HG02571 (cell line): ENCODE data around the gene CNEP1R1.
"Not testable (repeated sequence)": the region's sequence is repeated elsewhere in the genome, so short reads cannot be mapped to it uniquely, and the experiment has no call there.

Experiments
- ATAC-seq: cut with Tn5 transposase; IDR thresholded peaks from one replicate; pipeline ENCODE4 v1.9.1; 2021; ENCODE audit warnings: mild to moderate bottlenecking, moderate library complexity; ENCODE audit not compliant: unreplicated experiment

Gene CNEP1R1, protein sequence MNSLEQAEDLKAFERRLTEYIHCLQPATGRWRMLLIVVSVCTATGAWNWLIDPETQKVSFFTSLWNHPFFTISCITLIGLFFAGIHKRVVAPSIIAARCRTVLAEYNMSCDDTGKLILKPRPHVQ

DNA sequence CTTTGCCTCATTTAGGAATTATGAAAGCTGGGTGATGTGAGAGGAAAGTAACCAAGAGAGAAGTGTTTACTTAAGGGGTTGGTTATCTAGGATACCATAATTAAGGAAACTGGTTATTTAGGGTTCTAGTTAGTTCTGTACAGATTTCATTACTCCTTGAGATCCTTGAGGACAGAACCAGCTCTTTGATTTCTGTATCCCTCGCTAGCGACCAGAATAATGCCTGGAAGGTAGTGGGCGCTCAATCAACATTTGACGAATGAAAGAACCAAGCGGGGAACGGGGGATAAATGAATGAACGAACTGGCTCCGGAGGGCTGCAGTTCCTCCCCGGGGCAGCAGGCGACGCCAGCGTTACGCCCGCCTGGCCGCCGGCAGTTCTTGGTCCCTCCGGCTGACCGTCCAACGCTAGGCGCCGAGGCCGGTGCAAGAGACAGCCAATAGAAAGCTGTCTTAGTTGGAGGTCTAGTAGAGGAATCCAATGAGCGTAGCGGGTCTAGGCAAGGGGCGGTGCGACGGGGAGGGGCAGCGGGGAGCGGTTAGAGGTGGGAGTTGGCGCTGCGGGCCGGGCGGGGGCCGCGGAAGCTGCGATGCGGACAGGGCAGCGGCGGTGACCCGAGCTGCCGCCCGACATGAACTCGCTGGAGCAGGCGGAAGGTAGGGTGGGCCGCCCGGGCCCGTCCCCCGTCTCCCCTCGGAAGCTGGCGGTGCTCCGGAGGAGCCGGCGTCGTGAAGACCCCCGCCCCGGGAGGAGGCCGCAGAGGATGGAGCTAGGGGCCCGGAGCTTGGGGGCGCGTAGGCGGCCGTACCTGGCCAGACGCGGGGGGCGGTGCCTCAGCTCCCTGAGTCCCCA, at the start of gene CNEP1R1:
CNEP1R1 (plus strand) TSS at position 542 of the 853 bp plus-strand sequence; CDS start at position 633, 91 bp downstream.
- ATAC-seq: peak; percentile 100

DNA sequence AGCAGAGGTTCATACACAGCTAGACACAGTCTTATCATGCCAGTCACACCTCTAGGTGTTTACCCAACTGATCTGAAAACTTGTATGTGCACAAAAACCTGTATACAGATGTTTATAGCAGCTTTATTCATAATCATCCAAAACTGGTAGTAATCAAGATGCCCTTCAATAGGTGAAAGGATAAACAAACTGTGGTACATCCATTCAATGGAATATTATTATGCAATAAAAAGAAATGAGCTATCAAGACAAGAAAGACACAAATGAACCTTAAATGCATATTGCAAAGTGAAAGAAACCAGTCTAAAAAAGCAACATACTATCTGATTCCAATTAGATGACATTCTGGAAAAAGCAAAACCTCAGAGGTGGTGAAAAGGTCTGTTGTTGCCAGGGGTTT, 47.6 kb upstream of the CNEP1R1 start:
- ATAC-seq: no peak

DNA sequence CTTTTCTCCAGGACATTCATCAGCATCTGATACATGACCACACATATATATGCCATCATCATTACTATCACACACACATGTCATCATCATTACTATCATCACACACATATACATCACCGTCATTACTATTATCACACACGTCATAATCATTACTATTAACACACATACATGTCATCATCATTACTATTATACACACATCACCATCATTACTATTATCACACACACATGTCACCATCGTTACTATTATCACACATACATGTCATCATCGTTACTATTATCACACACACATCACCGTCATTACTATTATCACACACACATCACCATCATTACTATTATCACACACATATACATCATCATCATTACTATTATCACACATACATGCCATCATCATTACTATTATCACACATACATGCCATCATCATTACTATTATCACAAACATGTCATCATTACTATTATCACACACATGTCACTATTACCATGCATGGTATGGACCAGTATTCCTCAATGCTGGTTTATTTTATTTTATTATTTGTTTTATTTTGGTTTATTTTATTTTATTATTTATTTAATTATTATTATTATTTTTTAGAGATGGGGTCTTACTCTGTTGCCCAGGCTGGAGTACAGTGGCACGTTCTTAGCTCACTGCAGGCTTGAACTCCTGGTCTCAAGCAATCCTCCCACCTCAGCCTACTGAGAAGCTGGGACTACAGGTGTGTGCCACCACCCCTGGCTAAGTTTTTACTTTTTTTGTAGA, 46.3 kb upstream of the CNEP1R1 start:
- ATAC-seq: no peak

DNA sequence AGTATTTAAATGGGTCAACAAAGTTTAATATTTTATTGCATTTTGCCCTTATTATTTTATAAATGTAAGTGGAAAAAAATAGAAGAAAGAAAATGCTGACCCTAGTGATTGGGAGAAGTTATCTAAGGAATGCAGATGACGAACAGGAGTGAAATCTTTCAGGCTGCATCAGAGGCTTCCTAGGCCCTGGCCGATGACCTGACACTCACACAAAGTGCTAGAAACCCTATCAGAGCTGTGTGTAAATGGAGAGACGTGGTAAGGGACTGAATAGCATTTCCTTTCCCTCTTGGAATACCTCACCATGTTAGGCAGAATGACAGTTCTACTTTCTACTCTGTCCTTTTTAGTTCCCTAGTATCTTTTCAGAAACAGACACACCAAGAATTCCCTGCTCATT, 44.9 kb upstream of the CNEP1R1 start:
- ATAC-seq: no peak

DNA sequence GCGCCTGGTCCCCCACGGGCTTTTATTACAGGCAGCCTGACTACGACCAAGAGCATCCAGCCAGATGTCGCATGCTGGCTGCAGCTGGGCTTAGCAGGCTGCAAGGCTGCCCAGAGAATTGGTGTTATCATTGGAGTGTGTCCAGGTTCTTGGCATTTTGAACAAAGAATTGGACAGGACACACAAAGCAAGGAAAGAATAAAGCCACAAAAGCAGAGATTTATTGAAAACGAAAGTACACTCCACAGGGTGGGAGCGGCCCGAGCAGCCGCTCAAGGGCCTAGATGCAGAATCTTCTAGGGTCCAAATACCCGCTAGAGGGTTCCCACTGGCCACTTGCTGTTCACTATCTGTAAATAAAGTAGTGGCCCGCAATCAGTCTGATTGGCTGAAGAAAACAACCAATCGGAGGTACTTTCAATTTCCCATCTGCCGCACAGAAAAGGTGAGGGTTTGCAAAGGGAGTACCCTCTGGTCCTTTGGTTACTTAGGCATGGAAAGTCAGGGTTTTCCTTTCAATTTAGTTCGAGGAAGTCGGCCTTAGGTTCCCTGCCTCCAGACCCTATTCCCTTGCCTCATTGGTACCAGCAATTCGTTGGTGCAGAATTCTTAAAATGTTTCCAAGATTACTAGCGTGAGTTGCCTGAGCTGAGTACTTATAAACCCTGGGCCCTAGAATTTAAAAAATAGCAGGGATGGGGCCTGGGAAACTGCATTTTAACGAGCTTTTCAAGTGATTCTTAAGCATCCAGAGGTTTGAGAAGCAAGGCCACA, 38.5 kb upstream of the CNEP1R1 start:
- no peak for ATAC-seq

DNA sequence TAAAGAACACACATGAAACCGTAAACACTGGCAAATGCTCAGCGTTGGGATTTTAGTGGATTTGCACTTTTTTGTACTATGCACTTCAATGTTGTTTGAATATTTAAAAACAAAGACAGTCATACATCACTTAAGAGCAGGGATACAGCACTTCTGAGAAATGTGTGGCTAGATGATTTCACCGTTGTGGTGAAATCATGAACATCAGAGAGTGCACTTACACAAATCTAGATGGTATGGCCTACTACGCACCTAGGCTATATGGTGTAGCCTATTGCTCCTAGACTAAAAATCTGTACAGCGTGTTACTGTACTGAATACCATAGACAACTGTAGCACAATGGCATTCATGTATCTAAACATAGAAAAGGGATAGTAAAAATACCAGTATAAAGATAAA, 37.6 kb upstream of the CNEP1R1 start:
- ATAC-seq: no peak

DNA sequence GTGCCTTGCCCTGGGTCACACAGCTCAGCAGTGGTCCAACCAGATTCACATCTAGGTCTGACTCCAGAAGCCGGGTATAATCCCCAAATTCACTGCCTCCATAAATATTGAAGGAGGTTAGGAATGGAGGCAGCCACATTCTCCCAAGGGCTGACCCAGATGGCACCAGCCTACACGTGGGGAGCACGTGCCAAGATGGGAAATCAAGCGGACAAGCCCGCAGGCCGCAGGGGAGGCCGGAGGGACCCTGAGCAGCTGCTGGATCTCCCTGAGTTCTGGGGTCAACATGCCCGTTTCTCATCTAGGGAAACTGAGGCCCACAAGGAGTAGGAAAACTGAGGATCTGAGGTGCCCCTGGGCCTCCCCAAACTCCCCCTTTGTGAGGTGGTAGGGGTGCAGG, 32.2 kb upstream of the CNEP1R1 start:
- no peak for ATAC-seq

DNA sequence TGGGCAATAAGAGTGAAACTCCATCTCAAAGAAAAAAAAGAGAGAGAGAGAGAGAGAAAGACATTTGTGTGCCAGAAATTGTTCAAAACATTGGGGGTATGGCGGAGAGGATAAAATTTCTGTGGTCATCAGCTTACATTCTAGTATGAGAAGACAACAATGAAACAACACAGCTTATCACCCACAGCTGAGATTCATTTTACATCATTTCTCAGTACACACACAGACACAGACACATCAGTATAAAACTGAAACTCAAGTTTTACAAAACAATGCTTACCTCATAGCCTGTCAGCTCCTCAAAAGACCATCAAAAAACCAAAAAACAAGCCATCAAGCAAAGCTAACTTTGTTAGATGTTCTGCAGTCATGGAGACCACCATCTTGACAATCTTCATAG, 31.4 kb upstream of the CNEP1R1 start:
- ATAC-seq: no peak

DNA sequence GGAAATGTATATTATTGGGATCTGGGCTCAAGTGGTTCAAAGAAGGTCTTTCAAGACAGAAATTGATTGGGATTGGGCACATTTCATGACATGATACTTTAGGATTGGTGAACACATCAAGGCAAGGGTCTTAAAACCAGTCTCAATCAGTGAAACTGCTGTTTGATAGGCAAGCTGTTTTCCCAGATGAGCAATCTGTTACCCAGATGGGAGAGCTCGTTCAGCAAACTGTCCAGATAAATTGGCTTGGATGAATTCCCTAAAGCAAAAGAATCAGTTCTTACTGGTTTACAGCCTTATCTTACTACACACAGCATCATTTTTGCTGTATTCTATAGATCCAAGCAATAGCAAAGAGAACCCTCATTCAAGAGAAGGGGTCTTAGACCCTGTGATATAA, 31.0 kb upstream of the CNEP1R1 start:
- ATAC-seq: no peak

DNA sequence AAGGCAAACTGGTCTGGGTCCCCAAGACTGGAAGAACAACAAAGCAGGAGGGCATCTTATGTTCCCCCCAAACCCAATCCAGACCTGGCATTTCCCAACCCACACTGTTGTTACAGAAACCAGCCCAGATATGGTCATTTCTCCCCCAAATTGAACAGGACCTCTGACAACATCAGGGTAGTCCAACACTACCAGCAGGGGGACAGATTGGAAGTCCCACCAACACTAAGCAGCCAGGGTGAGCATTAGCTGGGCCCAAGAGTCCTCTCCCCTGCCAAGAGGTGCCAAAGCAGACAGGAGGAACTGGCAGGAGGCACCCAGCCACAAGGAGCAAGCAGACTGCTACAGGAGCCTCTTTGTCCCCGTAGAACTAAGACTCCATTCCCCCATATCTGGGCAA, 29.3 kb upstream of the CNEP1R1 start:
- ATAC-seq: no peak

DNA sequence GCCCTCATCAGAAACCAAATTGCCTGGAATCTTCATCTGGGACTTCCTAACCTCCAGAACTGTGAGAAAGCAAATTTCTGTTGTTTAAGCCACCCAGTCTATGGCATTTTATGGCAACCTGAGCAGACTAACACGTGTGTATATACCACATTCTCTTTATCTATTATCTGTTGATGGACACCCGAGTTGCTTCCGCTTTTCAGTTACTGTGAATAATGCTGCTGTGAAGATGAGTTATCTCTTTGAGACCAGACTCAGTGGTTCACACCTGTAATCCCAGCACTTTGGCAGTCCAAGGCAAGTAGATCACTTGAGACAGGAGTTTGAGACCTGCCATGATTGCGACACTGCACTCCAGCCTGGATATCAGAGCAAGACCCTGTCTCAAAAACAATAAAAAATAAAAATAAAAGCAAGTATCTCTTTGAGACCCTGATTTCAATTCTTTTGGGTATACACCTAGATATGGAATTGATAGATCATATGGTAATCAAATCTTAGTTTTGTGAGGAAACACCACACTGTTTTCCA, 27.2 kb upstream of the CNEP1R1 start:
- ATAC-seq: no peak

DNA sequence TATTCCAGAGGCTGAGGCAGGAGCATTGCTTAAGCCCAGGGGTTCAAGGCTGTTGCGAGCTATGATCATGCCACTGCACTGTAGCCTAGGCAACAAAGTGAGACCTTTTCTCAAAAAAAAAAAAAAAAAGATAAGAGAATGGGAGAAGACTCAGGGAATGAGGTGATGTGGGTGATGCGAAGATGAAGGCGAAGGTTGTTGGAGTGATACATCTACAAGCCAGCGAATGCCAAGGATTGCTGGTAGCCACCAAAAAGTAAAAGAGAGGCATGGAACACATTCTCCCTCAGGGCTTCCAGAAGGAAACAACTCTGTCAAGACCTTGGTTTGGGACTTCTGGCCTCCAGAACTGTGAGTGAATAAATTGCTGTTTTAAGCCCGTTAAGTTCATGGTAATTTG, 26.0 kb upstream of the CNEP1R1 start:
- no peak for ATAC-seq

DNA sequence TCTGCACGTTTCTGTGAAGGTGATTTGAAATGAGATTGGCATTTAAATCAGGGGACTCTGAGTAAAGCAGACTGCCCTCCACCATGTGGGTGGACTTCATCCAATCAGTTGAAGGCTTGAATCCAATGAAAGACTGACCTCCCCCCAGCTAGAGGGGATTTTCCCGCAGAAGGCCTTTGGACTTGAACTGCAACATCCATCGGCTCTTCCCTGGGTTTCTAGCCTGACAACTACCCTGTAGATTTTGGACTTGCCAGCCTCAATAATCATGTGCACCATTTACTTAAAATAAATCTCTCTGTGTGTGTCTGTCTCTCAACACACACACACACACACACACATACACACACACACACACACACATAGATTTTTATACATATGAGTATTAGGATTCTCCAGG, 23.9 kb upstream of the CNEP1R1 start:
- no peak for ATAC-seq

DNA sequence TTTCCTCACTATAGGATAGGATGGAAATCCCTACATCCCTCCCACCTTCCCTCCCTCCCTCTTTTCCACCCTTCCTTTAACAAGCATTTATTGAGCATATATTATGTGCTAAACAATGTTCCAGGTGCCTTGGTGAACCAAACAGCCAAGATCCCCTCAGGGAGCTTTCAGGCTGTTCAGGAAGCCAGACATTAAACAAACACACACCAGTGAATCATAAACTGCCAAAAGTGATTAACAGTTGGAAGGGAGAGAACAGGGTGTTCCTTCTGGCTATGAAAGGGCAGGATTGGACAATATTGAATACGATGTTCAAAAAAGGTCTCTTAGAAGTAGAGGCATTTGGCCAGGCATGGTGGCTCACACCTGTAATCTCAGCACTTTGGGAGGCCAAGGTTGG, 22.8 kb upstream of the CNEP1R1 start:
- ATAC-seq: no peak

DNA sequence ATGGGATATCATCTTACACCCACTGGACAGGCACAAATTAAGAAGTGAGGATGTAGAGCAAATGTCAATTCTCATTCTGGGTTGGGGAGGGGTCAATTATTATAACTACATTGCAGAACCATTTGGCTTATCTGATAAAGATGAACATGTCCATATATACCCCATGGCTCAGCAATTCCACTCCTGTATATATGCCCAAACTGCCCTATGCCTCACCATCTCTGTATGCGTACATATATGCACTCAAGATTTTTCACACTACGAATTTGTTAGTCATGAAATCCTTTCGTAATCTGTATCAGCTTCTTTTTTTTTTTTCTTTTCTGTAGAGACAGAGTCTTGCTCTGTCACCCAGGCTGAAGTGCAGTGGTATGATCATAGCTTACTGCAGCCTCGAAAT, 20.8 kb upstream of the CNEP1R1 start:
- ATAC-seq: no peak

DNA sequence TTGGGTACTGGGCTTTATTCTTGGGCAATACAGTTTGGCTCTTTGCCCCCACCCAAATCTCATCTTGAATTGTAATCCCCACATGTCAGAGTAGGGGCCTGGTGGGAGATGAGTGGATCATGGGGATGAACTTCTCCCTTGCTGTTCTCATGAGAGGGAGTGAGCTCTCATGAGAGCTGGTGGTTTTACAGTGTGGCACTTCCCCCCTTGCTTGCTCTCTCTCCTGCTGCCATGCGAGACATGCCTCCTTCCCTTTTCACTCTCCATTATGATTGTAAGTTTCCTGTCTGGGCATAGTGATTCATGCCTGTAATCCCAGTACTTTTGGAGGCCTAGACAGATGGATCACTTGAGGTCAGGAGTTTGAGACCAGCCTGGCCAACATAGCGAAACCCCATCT, 18.1 kb upstream of the CNEP1R1 start:
- no peak for ATAC-seq

DNA sequence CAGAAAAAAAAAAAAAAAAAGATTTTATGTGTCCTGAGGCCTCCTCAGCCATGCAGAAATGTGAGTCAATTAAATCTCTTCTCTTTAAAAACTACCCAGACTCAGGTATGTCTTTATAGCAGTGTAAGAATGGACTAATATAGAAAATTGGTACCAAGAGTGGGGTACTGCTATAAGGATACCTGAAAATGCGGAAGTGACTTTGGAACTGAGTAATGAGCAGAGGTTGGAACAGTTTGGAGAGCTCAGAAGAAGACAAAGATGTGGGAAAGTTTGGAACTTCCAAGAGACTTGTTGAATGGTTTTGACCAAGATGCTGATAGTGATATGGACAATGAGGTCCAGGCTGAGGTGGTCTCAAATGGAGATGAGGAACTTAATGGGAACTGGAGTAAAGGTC, 17.3 kb upstream of the CNEP1R1 start:
- no peak for ATAC-seq

DNA sequence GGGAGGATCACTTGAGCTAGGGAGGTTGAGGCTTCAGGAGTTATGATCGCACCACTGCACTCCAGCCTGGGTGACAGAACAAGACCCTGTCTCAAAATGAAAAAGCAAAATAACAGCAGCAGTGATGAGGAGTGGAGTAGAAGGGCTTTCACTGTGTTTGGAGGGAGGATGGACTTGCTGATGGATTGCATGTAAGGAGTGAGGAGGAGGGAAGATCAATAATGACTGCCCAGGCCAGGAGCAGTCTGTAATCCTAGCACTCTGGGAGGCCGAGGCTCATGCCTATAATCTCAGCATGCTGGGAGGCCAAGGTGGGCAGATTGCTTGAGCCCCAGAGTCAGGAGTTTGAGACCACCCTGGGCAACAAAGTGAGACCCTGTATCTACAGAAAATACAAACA, 14.8 kb upstream of the CNEP1R1 start:
- ATAC-seq: no peak

DNA sequence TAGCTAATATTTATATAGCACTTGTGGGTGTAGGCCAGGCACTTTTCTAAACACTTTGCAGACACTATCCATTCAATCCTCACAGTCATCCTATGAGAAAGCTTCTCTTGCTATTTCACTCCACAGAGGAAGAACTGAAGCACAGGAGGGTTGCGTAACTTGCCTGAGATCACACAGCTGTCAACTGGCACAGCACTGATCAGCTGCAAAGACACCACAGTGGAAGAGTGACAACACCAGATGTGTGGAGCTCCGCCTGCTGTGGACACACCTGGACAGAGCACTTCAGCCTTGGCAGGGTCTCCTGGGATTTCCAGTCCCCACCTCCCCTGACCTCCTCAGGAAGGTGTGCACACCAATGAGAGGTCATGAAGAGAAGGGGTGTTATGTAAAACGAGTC, 13.3 kb upstream of the CNEP1R1 start:
- ATAC-seq: peak; percentile 41

DNA sequence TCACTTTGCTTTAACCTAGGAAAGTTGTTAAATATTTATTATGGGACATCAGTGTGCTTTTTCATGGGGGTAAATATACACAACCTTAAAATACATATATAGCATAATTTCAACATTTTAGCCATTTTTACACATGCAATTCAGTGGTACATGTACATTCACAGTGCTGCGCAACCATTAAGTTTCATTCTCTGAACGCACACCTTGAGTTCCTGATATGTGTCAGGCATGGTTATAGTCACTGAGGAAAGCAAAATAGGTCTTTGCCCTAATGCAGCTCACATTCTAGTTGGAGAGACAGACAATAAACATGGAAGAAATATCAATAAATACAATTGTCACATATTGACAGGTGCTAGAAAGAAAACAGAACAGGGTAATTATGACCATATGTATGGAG, 12.8 kb upstream of the CNEP1R1 start:
- peak; percentile 46 for ATAC-seq

DNA sequence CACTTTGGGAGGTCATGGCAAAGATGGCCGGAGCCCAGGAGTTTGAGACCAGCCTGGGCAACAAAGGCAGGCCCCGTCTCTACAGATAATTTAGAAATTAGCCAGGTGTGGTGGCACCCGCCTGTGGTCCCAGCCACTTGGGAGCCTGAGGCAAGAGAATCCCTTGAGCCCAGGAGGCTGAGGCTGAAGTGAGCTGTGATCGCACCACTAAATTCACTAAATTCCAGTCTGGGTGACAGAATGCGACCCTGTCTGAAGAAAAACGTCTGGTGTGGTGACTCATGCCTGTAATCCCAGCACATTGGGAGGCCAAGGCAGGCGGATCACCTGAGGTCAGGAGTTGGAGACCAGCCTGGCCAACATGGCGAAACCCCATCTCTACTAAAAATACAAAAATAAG, 10.8 kb upstream of the CNEP1R1 start:
- not testable (repeated sequence) for ATAC-seq
